Measurements from ENCODE around the gene UBAP1L. TPM values are rescaled to one million over a fixed set of nuclear protein-coding genes. Genes with fewer than 3 reads are reported as not detected.
"Not testable (repeated sequence)": the region's sequence is repeated elsewhere in the genome, so short reads cannot be mapped to it uniquely, and the experiment has no call there.

The UBAP1L gene
- total RNA-seq, 1 donor from 2014 or later, result 9.6 TPM

- ChIA-PET POLR2A (no interaction called here), CTCF (no interaction called here)
- H3K4me3 Mint-ChIP-seq, result no peak overlapping the region
- no peaks in the 10 kb centered on the region for H3K4me1 Mint-ChIP-seq
- H3K9me3 Mint-ChIP-seq, result no peaks in the 10 kb centered on the region
- ATAC-seq (ENCODE audit: low read depth) (no peak), DNase-seq (no peak)
- intact Hi-C loops (cut with micrococcal nuclease), result no loop called here
- H3K27ac Mint-ChIP-seq, result no peak overlapping the region
- TF ChIP-seq CTCF (IDR thresholded peaks at IDR 0.05), result no peak
- H3K27me3 Mint-ChIP-seq, result no peaks in the 10 kb centered on the region
- peaks cover 46% of the 10 kb centered on the region for H3K36me3 Mint-ChIP-seq (ENCODE audit: low read depth)
Observed at GRCh38 chr15:65096481-65097385, 18.3 kb downstream of the UBAP1L start.

GRCh38 chr15:65095747-65096104 is 19.3 kb downstream of the UBAP1L start:
- H3K9me3 Mint-ChIP-seq, result no peaks in the 10 kb centered on the region
- H3K27me3 Mint-ChIP-seq, result no peaks in the 10 kb centered on the region
- no peaks in the 10 kb centered on the region for H3K4me1 Mint-ChIP-seq
- DNase-seq (no peak), ATAC-seq (ENCODE audit: low read depth) (no peak)
- H3K4me3 Mint-ChIP-seq, result no peak overlapping the region
- POLR2A ChIA-PET, result no interaction called here
- CTCF ChIA-PET, result no interaction called here
- intact Hi-C loops (cut with micrococcal nuclease), result no loop called here
- no peak overlapping the region for H3K27ac Mint-ChIP-seq
- TF ChIP-seq CTCF (IDR thresholded peaks at IDR 0.05), result no peak
- H3K36me3 Mint-ChIP-seq (ENCODE audit: low read depth), result peaks cover 38% of the 10 kb centered on the region

- Mint-ChIP-seq H3K27ac (no peak overlapping the region), H3K9me3 (no peaks in the 10 kb centered on the region), H3K4me3 (no peak overlapping the region), H3K36me3 (ENCODE audit: low read depth) (peaks cover 33% of the 10 kb centered on the region), H3K4me1 (no peaks in the 10 kb centered on the region), H3K27me3 (no peaks in the 10 kb centered on the region)
- intact Hi-C loops (cut with micrococcal nuclease), result no loop called here
- no peak for ATAC-seq (ENCODE audit: low read depth)
- no peak for TF ChIP-seq CTCF (IDR thresholded peaks at IDR 0.05)
- ChIA-PET CTCF (interaction anchor here (0.6 kb wide), 1 partner anchor 146 kb away, joined by 3 read pairs; no protein-coding TSS in a partner anchor), POLR2A (no interaction called here)
- no peak for DNase-seq
Observed at GRCh38 chr15:65095011-65095746, 19.8 kb downstream of the UBAP1L start.

- DNase-seq (no peak), ATAC-seq (ENCODE audit: low read depth) (no peak)
- Mint-ChIP-seq H3K4me3 (no peak overlapping the region), H3K36me3 (ENCODE audit: low read depth) (peaks cover 27% of the 10 kb centered on the region), H3K27ac (no peak overlapping the region), H3K9me3 (no peaks in the 10 kb centered on the region), H3K4me1 (no peaks in the 10 kb centered on the region), H3K27me3 (no peaks in the 10 kb centered on the region)
- ChIA-PET POLR2A (no interaction called here), CTCF (no interaction called here)
- intact Hi-C loops (cut with micrococcal nuclease), result no loop called here
- no peak for TF ChIP-seq CTCF (IDR thresholded peaks at IDR 0.05)
Observed at GRCh38 chr15:65094294-65094995, 20.6 kb downstream of the UBAP1L start.

- CTCF ChIA-PET; H3K27ac Mint-ChIP-seq; H3K9me3 Mint-ChIP-seq; ATAC-seq (ENCODE audit: low read depth); DNase-seq; intact Hi-C loops (cut with micrococcal nuclease); H3K27me3 Mint-ChIP-seq; H3K4me1 Mint-ChIP-seq; H3K4me3 Mint-ChIP-seq; POLR2A ChIA-PET: not testable (repeated sequence)
- peaks cover 21% of the 10 kb centered on the region for H3K36me3 Mint-ChIP-seq (ENCODE audit: low read depth)
Observed at GRCh38 chr15:65093793-65094170, 21.2 kb downstream of the UBAP1L start.
